Sigmoid colon (tissue), 4 donors: ENCODE measurements around the gene METAP2.

Source experiments
- CTCF ChIP-seq, 4 experiments: fragments of 450-650 bp in 3 of 4; fragments of 200-600 bp in 1 of 4; IDR thresholded peaks; one replicate each; pipeline ENCODE4 v1.5.1; 2016 to 2019; ENCODE audit warnings: antibody characterized with exemption in 4 of 4, mild to moderate bottlenecking in 3 of 4, moderate library complexity in 2 of 4
- EP300 ChIP-seq, 4 donors: sonication (generic); formaldehyde crosslinking; IDR thresholded peaks; one replicate each; pipeline ENCODE4 v1.6.1; 2017; ENCODE audit warnings: antibody characterized with exemption in 4 of 4

DNA sequence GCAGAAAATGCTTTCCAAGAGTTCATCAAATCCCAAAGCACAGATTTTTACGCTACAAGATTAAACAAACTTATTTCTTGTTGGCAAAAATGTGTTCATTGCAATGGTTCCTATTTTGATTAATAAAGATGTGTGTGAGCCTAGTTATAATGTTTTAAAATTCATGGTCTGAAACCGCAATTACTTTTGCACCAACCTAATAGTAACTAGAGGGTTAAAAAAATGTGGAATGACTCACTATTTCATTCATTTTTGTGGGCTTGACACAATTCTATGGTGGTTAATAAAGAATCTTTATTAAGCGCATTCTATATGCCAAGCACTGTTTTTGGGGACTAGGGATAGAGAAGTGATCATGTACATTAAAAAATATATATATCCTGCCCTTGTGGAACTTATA is 38.6 kb upstream of the METAP2 start:
- TF ChIP-seq CTCF (IDR thresholded peaks at IDR 0.05) (no peak), EP300 (IDR thresholded peaks at IDR 0.05) (no peak)
